ENCODE results near the gene DHX16.

DHX16 gene

GRCh38 chr6:30707281-30707850 is 34.6 kb upstream of the DHX16 start:
- Histone ChIP-seq H3K4me2 (ENCODE audit: low read length) (no peak overlapping the region), H4K20me1 (ENCODE audit: insufficient read depth, low read length) (no peaks in the 10 kb centered on the region), H3K79me2 (ENCODE audit: insufficient read depth, low read length) (no peaks in the 10 kb centered on the region), H3K27ac (ENCODE audit: low read depth, low read length, poor library complexity, severe bottlenecking) (no peak overlapping the region), H3F3A (ENCODE audit: insufficient read depth, low read length) (no peaks in the 10 kb centered on the region), H3K27me3 (ENCODE audit: insufficient read depth, low read length) (no peaks in the 10 kb centered on the region), H3K9ac (ENCODE audit: low read length) (no peak overlapping the region), H2AFZ (ENCODE audit: low read length) (no peak overlapping the region), H3K9me2 (ENCODE audit: low read depth, low read length) (no peaks in the 10 kb centered on the region), H3K36me3 (ENCODE audit: insufficient read depth, low read length) (peaks cover 91% of the 10 kb centered on the region), H3K4me3 (ENCODE audit: low read depth, low read length, poor library complexity, severe bottlenecking) (no peak overlapping the region), H3K9me3 (ENCODE audit: low read length) (no peaks in the 10 kb centered on the region), H3K4me1 (ENCODE audit: insufficient read depth, low read length, severe bottlenecking) (no peaks in the 10 kb centered on the region)
- TF ChIP-seq EZH2 (IDR thresholded peaks at IDR 0.05; ENCODE audit: borderline replicate concordance, low read length) (no peak), CTCF (IDR thresholded peaks at IDR 0.05; ENCODE audit: low read length) (no peak)

- H3K79me2 ChIP-seq (ENCODE audit: insufficient read depth, low read length) = no peaks in the 10 kb centered on the region
- H3F3A ChIP-seq (ENCODE audit: insufficient read depth, low read length) = no peaks in the 10 kb centered on the region
- TF ChIP-seq EZH2 (IDR thresholded peaks at IDR 0.05; ENCODE audit: borderline replicate concordance, low read length) = no peak
- no peak for TF ChIP-seq CTCF (IDR thresholded peaks at IDR 0.05; ENCODE audit: low read length)
- H3K4me2 ChIP-seq (ENCODE audit: low read length) = no peak overlapping the region
- no peaks in the 10 kb centered on the region for H3K27me3 ChIP-seq (ENCODE audit: insufficient read depth, low read length)
- H3K9me3 ChIP-seq (ENCODE audit: low read length) = no peaks in the 10 kb centered on the region
- no peaks in the 10 kb centered on the region for H3K4me1 ChIP-seq (ENCODE audit: insufficient read depth, low read length, severe bottlenecking)
- H3K36me3 ChIP-seq (ENCODE audit: insufficient read depth, low read length) = peaks cover 82% of the 10 kb centered on the region
- H3K9me2 ChIP-seq (ENCODE audit: low read depth, low read length) = no peaks in the 10 kb centered on the region
- no peaks in the 10 kb centered on the region for H4K20me1 ChIP-seq (ENCODE audit: insufficient read depth, low read length)
- H3K9ac ChIP-seq (ENCODE audit: low read length) = no peak overlapping the region
- H3K4me3 ChIP-seq (ENCODE audit: low read depth, low read length, poor library complexity, severe bottlenecking) = no peak overlapping the region
- H3K27ac ChIP-seq (ENCODE audit: low read depth, low read length, poor library complexity, severe bottlenecking) = no peak overlapping the region
- no peak overlapping the region for H2AFZ ChIP-seq (ENCODE audit: low read length)
Observed at GRCh38 chr6:30705620-30706019, 32.8 kb upstream of the DHX16 start.

- Histone ChIP-seq H3K27ac (ENCODE audit: low read depth, low read length, poor library complexity, severe bottlenecking) (no peak overlapping the region), H3F3A (ENCODE audit: insufficient read depth, low read length) (no peaks in the 10 kb centered on the region), H3K36me3 (ENCODE audit: insufficient read depth, low read length) (peaks cover 80% of the 10 kb centered on the region), H3K9ac (ENCODE audit: low read length) (no peak overlapping the region), H3K9me2 (ENCODE audit: low read depth, low read length) (no peaks in the 10 kb centered on the region), H3K9me3 (ENCODE audit: low read length) (no peaks in the 10 kb centered on the region), H2AFZ (ENCODE audit: low read length) (no peak overlapping the region), H3K4me2 (ENCODE audit: low read length) (no peak overlapping the region), H4K20me1 (ENCODE audit: insufficient read depth, low read length) (no peaks in the 10 kb centered on the region), H3K4me1 (ENCODE audit: insufficient read depth, low read length, severe bottlenecking) (no peaks in the 10 kb centered on the region), H3K79me2 (ENCODE audit: insufficient read depth, low read length) (no peaks in the 10 kb centered on the region), H3K4me3 (ENCODE audit: low read depth, low read length, poor library complexity, severe bottlenecking) (no peak overlapping the region), H3K27me3 (ENCODE audit: insufficient read depth, low read length) (no peaks in the 10 kb centered on the region)
- no peak for TF ChIP-seq EZH2 (IDR thresholded peaks at IDR 0.05; ENCODE audit: borderline replicate concordance, low read length)
- TF ChIP-seq CTCF (IDR thresholded peaks at IDR 0.05; ENCODE audit: low read length) = no peak
Observed at GRCh38 chr6:30703821-30704220, 31.0 kb upstream of the DHX16 start.

Measured in OCI-LY1 (cell line).